Fibroblast of the aortic adventitia (primary cell): ENCODE results near the gene ARF1. TPM values are rescaled to one million over a fixed set of nuclear protein-coding genes. Genes with fewer than 3 reads are reported as not detected.

ENCODE experiments used
- DNase-seq: peaks from one replicate; pipeline ENCODE4 v3.0.0-alpha.2; 2010; ENCODE audit warnings: low read depth
- H3K4me3 ChIP-seq: 2 replicates; pipeline ENCODE4 v1.5.1; 2011; ENCODE audit warnings: low read depth, mild to moderate bottlenecking, control low read depth, low read length, moderate library complexity
- total RNA-seq: library from RNA; depleted of rRNA; stranded (reverse); fragments of >200 nt; gene quantifications from 2 replicates; pipeline ENCODE4 v1.2.3, GENCODE V29; 2012; ENCODE audit warnings: low replicate concordance
- TF ChIP-seq, protein P1 (sequence below): IDR thresholded peaks from 2 replicates; pipeline ENCODE4 v1.5.1; 2011; ENCODE audit warnings: mild to moderate bottlenecking, low read length, control low read depth, inconsistent platforms; ENCODE audit not compliant: insufficient read depth

ARF1 gene
- total RNA-seq, 1 donor = 246 TPM

- DNase-seq = no peak
- no peak overlapping the region for H3K4me3 ChIP-seq
- TF ChIP-seq, protein P1, sequence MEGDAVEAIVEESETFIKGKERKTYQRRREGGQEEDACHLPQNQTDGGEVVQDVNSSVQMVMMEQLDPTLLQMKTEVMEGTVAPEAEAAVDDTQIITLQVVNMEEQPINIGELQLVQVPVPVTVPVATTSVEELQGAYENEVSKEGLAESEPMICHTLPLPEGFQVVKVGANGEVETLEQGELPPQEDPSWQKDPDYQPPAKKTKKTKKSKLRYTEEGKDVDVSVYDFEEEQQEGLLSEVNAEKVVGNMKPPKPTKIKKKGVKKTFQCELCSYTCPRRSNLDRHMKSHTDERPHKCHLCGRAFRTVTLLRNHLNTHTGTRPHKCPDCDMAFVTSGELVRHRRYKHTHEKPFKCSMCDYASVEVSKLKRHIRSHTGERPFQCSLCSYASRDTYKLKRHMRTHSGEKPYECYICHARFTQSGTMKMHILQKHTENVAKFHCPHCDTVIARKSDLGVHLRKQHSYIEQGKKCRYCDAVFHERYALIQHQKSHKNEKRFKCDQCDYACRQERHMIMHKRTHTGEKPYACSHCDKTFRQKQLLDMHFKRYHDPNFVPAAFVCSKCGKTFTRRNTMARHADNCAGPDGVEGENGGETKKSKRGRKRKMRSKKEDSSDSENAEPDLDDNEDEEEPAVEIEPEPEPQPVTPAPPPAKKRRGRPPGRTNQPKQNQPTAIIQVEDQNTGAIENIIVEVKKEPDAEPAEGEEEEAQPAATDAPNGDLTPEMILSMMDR = no peak
Observed at GRCh38 chr1:228125185-228125584, 42.7 kb downstream of the ARF1 start.

DNA sequence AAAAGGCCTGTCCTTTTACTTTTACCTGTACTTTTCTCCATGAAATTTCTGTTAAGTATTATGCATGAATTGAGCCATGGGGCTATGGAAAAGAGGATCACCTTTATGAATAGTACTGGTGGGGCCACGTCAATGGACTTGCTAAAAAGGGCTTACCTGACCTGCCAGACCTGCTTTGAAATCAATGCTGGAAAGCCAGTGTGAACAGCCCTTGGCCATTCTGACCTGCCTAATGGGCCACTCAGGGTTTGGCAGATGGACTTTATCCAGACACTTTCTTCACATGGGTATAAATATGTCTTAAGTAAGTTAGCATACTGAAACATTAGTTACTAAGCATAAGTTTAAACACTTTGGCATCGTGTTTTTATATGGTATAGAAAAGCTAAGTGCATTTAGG, 49.3 kb downstream of the ARF1 start:
- DNase-seq = no peak
- no peak overlapping the region for H3K4me3 ChIP-seq
- TF ChIP-seq, protein P1 = no peak

GRCh38 chr1:228134591-228134990, 52.1 kb downstream of the ARF1 start:
- DNase-seq = no peak
- TF ChIP-seq, protein P1 = no peak
- H3K4me3 ChIP-seq = no peak overlapping the region

GRCh38 chr1:228136901-228137300, 54.4 kb downstream of the ARF1 start:
- TF ChIP-seq, protein P1 = no peak
- no peak for DNase-seq

GRCh38 chr1:228139406-228139930, 57.0 kb downstream of the ARF1 start:
- peak overlapping the region; percentile 91 for H3K4me3 ChIP-seq
- TF ChIP-seq, protein P1 = no peak

More at GRCh38 chr1:228136901-228137300, 54.4 kb downstream of the ARF1 start:
- H3K4me3 ChIP-seq = no peak overlapping the region

GRCh38 chr1:228139931-228140723, 57.6 kb downstream of the ARF1 start, which contains the start of gene GUK1:
Gene GUK1, plus strand, starts transcription at chr1:228140279. Its CDS starts 24 bp downstream, at chr1:228140303.
- DNase-seq = peak; percentile 97
- peak within 1 kb of the TSS; percentile 91 for H3K4me3 ChIP-seq
- TF ChIP-seq, protein P1 = peak; percentile 17

More at GRCh38 chr1:228139406-228139930, 57.0 kb downstream of the ARF1 start:
- no peak for DNase-seq
